OCI-LY7 (cell line): ENCODE data around the gene HCRTR1.

Experiments
- EZH2phosphoT487 ChIP-seq: fragments of 200-600 bp; sonication (generic); IDR thresholded peaks from 2 replicates; pipeline ENCODE4 v1.6.1; 2018; ENCODE audit warnings: low read depth, borderline replicate concordance, mild to moderate bottlenecking, mixed run types, antibody characterized with exemption, low read length, moderate library complexity, mixed read lengths
- TF ChIP-seq, protein P1 (sequence below): fragments of 200-600 bp; sonication (generic); conservative IDR thresholded peaks from 2 replicates; pipeline ENCODE4 v1.5.1; 2014; ENCODE audit warnings: mild to moderate bottlenecking, antibody characterized with exemption, low read length, moderate library complexity, mixed read lengths

- TF ChIP-seq, protein P1, sequence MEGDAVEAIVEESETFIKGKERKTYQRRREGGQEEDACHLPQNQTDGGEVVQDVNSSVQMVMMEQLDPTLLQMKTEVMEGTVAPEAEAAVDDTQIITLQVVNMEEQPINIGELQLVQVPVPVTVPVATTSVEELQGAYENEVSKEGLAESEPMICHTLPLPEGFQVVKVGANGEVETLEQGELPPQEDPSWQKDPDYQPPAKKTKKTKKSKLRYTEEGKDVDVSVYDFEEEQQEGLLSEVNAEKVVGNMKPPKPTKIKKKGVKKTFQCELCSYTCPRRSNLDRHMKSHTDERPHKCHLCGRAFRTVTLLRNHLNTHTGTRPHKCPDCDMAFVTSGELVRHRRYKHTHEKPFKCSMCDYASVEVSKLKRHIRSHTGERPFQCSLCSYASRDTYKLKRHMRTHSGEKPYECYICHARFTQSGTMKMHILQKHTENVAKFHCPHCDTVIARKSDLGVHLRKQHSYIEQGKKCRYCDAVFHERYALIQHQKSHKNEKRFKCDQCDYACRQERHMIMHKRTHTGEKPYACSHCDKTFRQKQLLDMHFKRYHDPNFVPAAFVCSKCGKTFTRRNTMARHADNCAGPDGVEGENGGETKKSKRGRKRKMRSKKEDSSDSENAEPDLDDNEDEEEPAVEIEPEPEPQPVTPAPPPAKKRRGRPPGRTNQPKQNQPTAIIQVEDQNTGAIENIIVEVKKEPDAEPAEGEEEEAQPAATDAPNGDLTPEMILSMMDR, result no peak
- no peak for TF ChIP-seq EZH2phosphoT487
These were observed 40.6 kb downstream of the HCRTR1 start for GRCh38 chr1:31657972-31658510.
